HuH-7.5 (cell line): Measurements from ENCODE around the gene EHD1.
A peak's percentile ranks its signal among the peaks of the same experiment; 100 is the strongest.

ENCODE experiments used
- DNase-seq: peaks from one replicate; pipeline ENCODE4 v3.0.0; 2011; ENCODE audit warnings: low spot score

The EHD1 gene

DNA sequence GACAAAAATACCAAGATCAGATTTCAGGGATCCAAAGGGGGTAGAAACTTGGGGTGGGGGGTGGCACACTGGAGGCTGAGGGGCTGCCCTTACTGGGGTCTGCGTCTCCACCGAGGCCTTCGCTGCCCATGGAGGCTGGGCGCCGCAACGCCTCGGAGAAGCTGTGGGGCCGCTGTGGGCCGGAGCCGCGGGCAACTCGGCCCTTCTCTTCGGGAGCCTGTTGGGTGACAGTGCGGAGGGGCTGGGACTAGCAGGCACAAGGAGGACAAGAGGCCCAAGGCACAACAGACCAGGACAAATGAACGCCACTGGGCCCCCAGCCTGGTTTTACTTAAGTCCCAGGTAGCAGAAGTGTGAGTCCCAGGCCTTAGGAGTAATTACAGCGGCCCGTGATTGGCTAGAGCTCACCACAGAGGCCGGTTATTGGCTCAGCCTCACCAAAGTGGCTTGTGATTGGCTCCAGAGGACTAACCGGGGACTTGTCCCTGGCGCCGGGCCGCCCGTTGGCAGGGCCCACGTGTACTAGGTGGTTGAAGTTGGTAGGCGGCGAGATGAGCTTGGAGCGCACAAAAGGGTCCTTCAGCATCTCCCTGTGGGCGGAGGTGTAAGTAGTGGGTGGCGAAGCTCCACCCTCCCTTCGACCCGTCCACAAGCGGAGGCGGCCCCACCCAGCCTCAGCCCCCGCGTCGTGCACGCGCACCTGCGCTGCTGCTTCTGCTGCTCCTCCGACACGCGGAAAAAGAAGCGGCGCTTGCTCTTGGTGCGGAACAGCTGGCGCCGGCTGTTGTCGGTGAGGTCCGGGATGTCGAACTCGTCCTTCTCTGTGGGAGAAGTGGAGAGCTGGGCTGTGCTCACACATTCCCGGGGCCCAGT is 51.6 kb downstream of the EHD1 start:
- DNase-seq: no peak

GRCh38 chr11:64826062-64826461 is 52.4 kb downstream of the EHD1 start:
- DNase-seq: no peak

DNA sequence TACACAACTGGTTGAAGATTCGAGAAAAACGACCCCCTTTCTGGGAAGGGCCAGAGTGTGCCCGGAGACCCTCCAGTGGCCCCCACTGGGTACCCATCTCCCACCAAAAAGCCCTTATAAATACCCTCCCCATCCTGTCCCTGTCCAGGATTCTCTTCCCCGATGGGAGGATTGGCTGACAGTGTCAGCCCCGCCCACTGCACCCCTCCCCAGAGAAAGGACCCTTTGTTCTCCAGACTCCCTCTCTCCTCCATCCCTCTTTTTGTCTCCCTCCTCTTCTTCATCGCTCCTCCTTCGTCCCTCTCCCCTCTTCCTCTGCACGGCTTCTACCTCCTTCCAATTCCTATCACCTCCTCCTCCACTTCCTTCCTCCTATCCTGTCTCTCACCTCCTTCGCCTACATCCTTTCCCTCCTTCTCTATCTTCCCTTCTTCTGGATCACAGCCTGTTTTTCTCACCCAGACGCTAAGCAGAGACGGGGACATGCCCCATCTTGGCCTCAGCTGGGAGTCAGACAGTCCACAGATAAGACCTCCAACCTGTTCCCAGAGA is 54.8 kb downstream of the EHD1 start:
- no peak for DNase-seq

DNA sequence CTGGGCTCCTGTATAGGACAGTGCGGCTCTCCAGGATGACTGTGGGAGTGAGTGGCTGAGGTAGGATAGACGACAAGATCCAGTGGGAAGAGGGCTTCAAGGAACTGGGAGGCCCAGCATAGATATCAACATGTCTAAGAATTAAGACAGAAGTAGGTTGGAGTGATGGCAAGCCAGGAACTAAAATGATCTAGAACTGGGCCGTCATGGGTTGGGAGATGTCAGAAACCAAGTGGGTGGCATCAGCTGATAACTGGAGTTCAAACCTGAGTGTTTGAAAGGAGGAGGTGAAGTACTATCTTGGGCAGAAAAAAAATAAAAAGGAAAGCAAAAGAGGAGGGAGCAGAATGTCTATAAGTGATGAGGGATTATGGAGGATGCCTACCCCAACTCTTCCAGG is 60.9 kb downstream of the EHD1 start:
- no peak for DNase-seq

- peak; percentile 48 for DNase-seq
Observed at GRCh38 chr11:64815433-64815832, 63.0 kb downstream of the EHD1 start.

- no peak for DNase-seq
Observed at GRCh38 chr11:64814712-64815187, 63.7 kb downstream of the EHD1 start.

DNA sequence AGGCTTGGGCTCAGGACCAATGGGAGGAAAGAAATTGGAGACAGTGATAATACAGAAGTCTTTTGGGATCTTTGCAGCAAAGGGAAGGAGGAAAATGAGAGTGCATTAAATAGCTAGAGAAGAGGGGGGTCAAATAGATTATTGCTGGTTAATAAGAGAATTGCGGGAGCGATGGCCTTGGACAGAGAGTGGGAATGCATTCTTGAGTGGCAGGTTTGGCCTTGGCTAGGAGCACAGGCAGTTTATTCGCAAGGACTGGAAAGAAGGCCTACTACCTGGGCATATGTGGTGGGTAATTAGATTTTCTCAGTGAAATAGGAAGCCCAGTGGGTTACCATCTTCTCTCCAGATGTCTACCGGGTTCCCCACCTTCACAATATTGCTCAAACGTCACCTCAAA is 64.6 kb downstream of the EHD1 start:
- no peak for DNase-seq

- no peak for DNase-seq
Observed at GRCh38 chr11:64810891-64811272, 67.5 kb downstream of the EHD1 start.

GRCh38 chr11:64810271-64810890 is 68.0 kb downstream of the EHD1 start, which contains the start of gene MEN1:
MEN1 (minus strand) TSS chr11:64810551; CDS start chr11:64810109, 442 bp downstream.
- DNase-seq: peak; percentile 98

DNA sequence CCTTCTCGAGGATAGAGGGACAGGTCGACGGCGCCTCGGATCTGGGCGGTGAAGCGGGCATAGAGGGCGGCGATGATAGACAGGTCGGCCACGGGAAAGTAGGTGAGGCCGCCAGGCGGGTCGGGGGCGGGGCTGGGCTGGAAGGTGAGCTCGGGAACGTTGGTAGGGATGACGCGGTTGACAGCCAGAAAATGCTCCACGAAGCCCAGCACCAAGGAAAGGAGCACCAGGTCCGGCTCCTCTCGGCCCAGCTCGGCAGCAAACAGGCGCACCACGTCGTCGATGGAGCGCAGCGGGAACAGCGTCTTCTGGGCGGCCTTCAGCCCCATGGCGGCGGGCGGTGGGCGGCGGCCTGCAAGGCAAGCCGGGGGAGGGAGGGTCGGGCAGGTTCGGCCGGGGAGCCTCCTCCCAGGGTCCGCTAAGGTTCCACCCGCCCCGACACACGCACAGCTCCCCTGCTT is 68.6 kb downstream of the EHD1 start:
- DNase-seq: peak; percentile 56

GRCh38 chr11:64805481-64805880 is 72.9 kb downstream of the EHD1 start:
- no peak for DNase-seq

- DNase-seq: no peak
Observed at GRCh38 chr11:64804346-64805210, 73.8 kb downstream of the EHD1 start.

DNA sequence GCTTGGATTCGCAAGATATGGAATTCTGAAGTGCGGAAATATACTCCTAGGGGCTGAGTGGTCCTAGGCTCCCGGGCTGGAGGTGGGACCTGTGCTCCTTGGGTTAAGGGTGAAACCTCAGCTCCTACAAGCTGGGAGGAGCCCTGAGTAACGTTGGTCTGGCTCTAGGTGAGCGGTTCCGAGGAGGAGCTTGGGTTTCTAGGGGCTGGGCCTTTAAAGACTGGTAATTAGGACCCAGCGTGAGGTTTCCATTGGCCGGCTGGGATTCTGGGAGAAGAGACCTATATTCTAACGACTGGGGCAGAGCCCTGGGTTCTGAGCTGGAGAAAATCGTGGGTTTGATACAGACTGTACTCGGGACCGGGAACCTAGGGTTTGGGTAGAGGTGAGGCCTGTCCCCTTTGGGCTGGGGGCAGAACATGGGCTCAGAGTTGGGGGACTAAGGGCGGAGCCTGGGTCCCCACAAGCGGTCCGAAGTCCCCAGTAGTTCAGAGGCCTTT is 74.5 kb downstream of the EHD1 start:
- no peak for DNase-seq

GRCh38 chr11:64803158-64803845 is 75.1 kb downstream of the EHD1 start, which contains the start of gene MAP4K2:
MAP4K2 (minus strand) TSS chr11:64803214; CDS start chr11:64803149, 65 bp downstream.
- peak; percentile 94 for DNase-seq

DNA sequence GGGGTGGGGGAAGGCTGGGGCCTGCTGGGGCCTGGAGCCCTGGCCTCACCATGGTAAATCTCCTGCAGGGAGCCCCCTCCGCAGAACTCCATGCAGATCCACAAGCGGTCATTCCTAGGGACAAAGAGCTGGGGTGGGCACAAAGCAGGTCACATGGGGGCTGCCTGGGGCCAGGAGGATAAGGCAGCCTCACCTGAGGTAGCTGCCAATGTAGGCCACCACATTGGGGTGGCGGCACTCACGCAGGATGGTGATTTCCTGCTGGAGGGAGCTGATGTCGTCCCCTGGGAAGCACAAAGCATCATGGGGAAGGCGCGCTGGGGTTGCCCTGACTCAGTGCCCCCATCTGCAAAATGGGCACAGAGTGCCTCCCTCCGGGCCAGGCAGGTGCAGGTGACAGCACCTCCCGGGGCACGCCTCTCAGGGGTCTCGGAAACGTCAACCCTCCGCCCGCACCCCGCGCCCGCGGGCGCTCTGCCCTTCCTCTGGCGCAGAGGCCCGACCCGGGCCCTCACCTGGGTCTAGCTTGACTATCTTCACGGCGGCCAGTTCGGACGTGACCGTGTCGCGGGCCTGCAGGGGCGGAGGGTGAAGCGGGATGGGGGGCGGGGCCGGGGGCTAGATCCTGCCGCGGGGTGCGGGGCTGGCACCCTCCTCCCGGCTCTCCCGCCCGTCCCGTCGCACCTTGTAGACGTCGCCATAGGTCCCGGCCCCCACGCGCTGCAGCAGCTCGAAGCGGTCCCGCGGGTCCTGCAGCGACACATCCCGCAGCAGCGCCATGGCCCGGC is 75.9 kb downstream of the EHD1 start:
- DNase-seq: no peak
